Measurements from ENCODE around the gene MEGF6.
A peak's percentile ranks its signal among the peaks of the same experiment; 100 is the strongest.

The MEGF6 gene

GRCh38 chr1:3454811-3455618, 156.3 kb downstream of the MEGF6 start:
- DNase-seq = no peak

DNA sequence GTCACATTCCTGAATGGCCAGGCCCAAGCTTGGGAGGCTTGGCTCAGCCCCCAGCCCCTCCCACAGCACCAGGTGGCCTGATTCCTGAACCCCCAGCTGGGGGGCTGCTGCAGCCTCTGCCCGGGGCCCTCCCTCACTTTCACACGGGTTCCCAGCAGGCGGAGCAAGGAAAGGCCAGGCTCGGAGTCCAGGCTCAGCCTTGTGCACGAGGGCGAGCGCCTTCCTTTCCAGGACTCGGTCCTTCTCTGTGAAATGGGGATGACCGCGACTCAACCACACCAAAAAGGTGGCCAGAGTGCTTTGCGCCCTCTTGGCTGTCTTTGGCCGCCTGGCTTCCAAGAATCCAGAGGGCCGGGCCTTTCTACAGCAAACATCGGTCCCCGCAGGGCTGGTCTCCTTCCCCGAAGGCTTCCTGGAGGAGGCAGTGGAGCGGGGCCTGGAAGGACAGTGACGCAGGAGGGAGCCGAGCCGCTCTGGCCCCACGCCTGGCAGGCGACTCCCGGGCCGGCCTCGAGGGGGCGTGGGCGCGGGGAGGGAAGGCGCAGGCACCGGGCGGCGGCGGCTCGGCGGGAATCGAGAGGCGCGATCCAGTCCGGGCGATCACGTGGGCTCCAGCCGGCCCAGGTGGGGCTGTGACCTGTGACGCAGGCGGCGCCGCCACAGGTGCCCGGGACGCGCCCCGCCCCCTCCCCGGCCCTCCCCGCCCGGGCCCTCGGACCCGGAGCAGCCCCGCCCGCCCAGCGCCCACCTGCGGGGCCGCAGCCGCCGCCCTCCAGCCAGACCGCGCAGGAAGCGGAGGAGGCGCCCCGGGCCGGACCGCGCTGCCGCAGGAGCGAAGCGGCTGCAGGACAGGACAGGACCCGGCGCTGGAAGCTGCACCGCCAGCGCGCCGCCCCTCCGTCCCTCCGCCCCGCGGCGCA, 157.2 kb downstream of the MEGF6 start, which contains the start of gene ARHGEF16:
ARHGEF16 (plus strand) TSS at position 775 of the 920 bp plus-strand sequence. CDS start 8,420 bp downstream, outside the sequence.
- peak; percentile 30 for DNase-seq

DNA sequence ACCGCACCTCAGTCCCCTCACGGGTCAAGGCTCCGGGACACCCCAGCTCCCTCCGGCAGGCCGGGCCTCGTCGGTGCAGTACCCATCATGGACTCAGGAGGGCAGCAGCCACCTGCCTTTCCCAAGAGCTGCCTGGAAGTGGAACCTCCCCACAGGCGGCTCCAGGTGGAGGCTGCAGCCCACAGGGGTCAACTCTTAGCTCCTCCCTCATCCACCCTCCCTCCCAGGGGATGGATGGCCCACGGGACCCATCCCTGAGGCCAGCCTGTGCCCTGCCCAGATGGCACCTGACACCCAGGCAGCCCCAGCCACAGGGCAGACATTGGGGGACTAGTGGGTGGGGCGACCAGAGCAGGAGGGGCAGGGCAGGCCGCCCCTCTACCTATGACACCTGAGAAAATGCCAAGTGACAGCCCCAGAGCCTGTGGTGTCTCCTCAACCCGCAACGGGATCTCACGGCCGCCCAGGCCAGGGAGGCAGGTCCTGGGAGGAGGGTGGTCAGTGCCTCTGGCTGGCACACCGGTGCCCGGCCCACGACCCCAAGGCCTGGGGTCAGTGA, 158.0 kb downstream of the MEGF6 start:
- peak; percentile 75 for DNase-seq

GRCh38 chr1:3452866-3453175, 158.5 kb downstream of the MEGF6 start:
- DNase-seq = no peak

DNA sequence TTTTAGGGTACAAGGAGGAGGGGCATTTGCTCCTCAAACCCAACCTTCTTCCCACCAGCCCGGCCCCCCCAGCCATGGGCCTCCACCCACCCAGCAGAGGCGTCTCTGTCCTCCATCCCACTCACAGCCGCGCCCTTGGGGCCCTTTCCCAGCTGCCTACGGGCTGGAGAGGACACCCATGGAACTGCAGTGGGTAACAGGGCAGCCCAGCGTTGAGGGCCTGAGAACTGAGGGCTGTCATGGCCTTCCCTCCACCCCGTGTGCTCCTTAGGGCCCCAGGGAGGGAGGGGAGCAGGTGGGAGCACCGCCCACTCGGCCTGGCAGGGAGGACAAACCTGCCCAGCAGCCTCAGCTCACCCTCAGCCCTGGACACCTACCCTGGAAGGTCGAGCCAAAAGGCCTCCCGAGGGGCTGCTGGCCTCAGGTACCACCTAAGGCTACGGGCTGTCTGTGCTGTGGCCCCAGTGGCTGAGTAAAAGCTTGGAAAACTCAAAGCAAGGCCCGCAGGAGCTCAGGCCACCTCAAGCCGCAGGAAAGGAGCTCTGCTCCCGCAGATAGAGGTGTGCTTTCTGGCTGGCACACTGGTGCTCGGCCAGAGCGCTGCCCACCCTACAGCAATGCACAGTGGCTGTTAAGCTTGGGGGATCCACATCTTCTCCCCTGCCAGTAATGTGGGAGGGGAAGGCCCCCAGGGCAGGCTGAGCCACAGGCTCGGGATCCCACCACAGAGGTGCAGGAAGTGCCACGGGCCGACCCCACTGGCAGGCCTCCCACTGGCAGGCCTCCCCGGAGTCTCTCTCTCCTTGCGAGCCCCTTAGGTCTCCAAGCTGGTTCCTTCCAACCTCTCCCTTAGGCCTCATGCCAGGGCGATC, 159.1 kb downstream of the MEGF6 start:
- no peak for DNase-seq

DNA sequence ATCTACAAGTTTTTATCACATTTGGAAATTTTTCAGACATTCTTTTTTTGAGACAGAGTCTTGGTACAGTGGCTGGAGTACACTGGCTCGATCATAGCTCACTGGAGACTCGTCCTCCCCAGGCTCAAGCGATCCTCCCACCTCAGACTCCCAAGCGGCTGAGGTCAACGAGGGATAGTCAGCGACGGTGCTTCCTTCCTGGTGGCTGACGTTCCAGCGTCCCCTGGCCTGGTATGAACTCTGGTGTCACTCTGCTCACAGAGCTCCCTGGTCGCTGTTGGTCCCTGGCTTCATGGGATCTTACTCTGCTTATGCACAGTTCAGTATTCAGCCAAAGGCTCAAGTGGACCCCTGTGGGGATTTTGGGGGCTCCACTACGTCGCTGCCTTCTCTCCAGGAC, 160.3 kb downstream of the MEGF6 start:
- DNase-seq = no peak

DNA sequence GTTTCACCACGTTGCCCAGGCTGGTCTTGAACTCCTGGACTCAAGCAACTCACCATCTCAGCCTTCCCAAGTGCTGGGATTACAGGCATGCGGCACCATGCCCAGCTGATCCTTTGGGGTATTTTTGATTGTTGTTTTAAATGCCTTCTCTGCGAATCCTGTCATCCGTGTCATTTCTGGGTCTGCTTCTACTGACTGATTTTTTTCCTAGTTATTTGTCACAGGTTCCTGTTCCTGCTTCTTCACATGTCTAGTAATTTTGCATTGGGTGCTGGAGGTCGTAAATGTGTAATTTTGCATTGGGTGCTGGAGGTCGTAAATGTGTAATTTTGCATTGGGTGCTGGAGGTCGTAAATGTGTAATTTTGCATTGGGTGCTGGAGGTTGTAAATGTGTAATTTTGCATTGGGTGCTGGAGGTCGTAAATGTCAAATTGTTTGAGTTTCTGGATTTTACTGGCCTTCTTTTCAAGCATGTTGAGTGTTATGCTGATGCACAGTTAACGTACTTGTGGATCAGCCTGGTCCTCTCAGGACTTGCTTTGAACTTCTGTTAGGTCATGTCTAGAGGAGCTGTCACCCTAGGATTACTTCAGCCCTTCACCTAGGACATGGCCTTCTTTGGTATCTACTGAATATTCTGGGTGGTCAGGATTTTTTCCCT, 161.0 kb downstream of the MEGF6 start:
- DNase-seq = no peak

- no peak for DNase-seq
These were observed 166.6 kb downstream of the MEGF6 start for GRCh38 chr1:3444736-3445135.

- DNase-seq = no peak
These were observed 167.0 kb downstream of the MEGF6 start for GRCh38 chr1:3444298-3444697.

GRCh38 chr1:3443807-3444206, 167.5 kb downstream of the MEGF6 start:
- DNase-seq = no peak

DNA sequence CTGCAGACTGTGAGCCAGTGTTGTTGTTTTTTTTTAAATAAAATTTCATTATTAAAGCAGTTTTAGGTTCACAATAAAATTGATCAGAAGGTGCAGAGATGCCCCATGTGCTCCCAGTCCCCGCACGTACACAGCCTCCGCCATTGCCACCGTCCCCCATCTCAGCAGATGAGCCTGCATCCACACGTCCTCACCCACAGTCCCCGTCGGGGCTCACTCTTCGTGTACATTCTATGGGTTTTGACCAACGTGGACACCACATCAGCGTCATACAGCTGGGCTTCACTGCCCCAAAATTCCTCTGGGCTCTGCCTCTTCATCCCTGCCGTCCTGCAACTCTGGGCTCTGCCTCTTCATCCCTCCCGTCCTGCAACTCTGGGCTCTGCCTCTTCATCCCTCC, 168.4 kb downstream of the MEGF6 start:
- DNase-seq = no peak

DNA sequence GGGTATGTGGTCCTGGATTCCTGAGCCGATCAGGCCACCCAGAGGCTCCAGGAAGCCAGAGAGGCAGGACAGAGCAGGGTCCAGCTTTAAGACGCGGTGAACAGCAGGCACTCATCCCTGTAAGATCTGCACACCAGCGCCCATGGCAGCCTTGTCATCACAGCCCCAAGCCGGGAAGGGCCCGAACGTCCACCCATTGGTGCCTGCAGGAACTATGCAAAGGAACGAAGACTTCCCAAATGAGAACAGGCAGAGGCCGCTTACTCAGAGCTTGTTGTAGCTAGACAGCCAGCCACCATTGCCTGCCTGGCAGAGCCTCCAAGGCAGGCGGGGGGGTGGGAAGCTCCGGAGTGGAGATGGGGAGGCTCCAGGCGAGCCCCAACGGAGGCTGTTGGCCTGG, 169.0 kb downstream of the MEGF6 start:
- DNase-seq = no peak

DNA sequence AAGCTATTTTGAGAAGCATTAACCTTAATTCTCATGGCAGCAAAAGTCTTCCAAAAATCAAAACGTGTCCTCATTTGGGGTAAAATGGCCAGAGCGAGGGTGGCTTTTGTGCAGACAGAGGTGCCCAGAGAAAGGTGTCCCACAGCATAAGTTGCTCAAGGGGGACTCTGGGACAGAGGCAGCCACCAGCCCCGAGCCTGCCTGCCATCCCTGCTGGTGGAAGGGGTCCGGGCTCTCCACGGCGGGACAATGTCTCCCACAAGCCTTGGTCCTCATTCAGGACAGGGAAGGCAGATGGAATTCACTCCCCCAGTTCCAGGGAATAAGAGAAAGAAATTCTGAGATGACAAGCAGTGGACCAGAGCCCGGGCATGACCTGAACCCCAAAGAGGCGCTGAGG, 169.4 kb downstream of the MEGF6 start:
- DNase-seq = no peak

DNA sequence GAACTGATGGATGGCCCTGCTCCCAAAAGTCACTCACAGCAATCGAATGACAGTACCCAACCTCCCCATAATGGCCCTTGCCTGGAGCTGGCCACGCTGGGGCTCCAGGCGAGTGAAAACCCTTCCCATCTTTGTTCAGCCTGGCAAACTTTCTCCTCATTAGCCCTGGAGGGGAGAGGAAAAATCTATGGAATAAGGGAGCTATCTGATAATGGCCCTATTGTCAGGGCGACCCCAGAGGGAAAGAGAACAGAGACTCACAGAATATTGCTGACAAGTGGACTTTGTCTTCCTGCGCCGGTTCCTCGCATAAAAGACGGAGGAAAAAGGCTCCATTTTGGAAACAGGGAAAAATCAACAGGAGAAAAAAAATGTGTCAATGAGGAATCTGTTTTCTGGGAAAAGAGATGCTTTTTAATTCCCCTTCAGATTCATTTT, 169.9 kb downstream of the MEGF6 start:
- no peak for DNase-seq

DNA sequence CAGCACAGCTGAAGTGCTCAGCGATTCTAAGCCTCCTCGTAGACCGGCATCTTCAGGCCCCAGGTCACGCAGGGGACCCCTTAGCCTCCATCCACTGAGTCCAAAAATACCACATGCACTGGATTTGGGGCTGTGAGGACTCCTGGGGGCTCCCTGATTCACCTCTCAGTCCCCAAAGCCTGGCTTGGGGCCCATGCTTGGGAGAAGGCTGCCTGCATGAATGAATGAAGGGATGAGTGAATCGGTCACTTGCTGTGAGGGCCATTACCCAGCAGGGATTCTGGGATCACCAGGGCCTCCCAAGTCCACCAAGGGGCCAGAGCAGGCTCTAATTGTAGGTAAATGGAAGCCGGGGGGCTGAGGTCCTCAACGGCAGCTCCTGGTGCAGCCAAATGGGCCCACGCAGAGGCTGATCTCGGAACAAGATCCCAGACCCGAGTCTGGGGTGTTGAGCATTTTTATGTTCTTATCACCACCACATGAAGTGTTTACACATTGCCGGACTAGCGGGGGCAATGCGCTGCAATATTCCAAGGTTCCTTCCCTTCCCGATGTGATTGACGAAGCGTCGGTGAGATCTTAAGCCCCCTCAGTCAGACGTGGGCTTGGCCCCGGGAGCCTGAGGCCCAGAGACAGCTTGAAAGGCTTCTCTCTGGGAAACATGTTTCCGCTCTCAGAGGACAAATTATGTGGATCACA, 170.4 kb downstream of the MEGF6 start:
- no peak for DNase-seq

DNA sequence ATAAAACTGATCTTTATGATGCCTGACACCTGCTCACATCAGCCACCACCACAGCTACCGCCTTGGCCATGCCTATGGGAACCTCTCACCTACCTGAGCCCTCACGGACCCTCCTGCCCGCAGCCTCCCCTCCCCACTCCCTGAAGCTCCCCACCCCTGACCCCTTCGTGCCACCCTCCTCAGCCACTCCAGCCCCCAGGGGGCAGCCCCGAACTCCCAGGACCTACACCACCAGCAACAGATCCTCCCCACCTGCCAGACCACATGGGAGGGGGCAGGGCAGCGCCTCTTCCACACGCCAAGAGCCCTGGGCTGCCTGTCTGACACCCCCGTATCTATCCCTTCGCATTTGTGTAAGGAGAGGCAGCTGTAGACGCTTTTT, 171.0 kb downstream of the MEGF6 start:
- DNase-seq = no peak
